Glomerular visceral epithelial cell (primary cell): ENCODE measurements around the gene ELFN2.

Experiments used
- DNase-seq: peaks from one replicate; pipeline ENCODE4 v3.0.0-alpha.2; 2016; ENCODE audit errors: extremely low spot score

Gene ELFN2

GRCh38 chr22:37386441-37386840 is 40.8 kb downstream of the ELFN2 start:
- no peak for DNase-seq

DNA sequence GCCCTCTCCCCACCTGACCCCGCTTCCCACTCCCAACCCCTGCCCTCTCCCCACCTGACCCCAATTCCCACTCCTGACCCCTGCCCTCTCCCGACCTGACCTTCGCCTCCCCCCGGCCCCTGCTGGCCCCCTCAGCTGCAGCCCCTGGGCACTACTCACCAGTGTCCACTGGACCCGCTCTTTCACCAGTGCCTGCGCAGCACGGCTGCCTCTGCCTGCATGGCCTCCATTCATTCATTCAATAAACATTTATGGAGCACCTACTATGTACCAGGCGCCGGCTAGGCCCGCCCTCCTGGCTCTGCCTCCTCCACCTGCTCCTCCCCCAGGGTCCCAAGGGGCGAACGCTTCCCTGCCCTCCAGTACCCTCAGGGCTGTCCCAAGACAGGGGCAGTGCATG is 42.6 kb downstream of the ELFN2 start:
- DNase-seq = no peak

DNA sequence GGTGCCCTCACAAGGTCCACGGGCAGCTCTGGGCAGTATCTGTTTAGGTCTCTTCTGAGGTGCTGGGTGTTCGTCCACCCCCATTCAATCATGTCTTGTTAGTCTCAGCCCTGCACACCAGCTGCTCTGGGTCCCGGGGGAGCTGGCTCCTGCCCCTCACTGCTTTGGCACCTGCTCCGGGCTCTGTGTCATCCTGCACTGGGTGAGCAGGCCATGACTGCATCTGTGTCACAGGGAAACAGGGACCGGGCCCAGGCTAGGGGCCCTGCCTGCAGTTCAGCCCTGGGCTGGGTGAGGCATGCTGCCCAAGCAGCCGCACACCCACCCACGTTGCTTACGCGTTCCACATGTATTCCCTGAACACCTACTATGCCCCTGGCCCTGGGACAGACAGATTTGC is 43.9 kb downstream of the ELFN2 start:
- DNase-seq = no peak

DNA sequence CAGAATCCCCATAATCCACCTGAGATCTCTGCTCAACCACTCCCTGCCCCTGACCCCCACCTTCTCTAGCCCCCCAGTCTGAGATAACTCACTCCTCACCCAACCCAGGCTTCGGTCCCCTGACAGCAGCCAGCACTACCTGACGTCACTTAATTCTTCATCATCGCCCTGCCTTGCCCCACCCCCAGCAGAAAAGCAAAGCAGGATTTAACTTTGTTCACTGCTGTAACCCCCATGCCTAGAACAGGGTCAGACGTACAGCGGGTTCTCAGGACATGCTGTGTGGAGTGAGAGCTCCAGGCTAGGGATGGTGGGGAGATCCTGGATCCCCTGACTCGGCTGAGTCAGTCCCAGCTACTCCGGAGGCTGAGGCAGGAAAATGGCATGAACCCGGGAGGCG is 45.8 kb downstream of the ELFN2 start:
- no peak for DNase-seq

GRCh38 chr22:37379722-37380121 is 47.6 kb downstream of the ELFN2 start:
- DNase-seq = peak; percentile 56

DNA sequence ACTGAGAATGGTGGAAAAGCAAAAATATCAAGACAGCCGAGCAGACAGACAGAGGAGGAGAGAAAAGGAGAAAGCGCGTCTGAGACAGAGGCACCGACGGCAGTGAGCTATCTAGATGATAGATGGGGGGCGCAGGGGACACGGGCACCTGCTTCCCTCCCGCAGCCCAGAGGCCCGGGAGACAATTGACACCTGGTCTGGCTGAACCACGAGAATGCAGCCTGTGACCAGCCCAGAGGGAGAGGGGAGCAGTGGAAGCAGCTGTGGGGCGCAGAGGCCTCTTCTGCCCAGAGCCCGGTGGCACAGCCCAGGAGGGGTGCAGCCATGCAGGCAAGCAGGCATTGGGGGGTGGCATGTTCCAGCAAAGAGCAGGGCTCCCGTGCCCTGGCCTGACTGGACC is 48.2 kb downstream of the ELFN2 start:
- DNase-seq = peak; percentile 44

- peak; percentile 50 for DNase-seq
Measured at GRCh38 chr22:37378642-37379058, 48.6 kb downstream of the ELFN2 start.

GRCh38 chr22:37377927-37378326 is 49.4 kb downstream of the ELFN2 start:
- no peak for DNase-seq

GRCh38 chr22:37377138-37377537 is 50.1 kb downstream of the ELFN2 start:
- DNase-seq = no peak

GRCh38 chr22:37376643-37377042 is 50.6 kb downstream of the ELFN2 start:
- DNase-seq = no peak

GRCh38 chr22:37375801-37376200 is 51.5 kb downstream of the ELFN2 start:
- no peak for DNase-seq

GRCh38 chr22:37374571-37374970 is 52.7 kb downstream of the ELFN2 start:
- DNase-seq = no peak

GRCh38 chr22:37373451-37373850 is 53.8 kb downstream of the ELFN2 start:
- no peak for DNase-seq

GRCh38 chr22:37371911-37372310 is 55.4 kb downstream of the ELFN2 start:
- DNase-seq = no peak

GRCh38 chr22:37371491-37371890 is 55.8 kb downstream of the ELFN2 start:
- DNase-seq = no peak

GRCh38 chr22:37370306-37370979 is 56.8 kb downstream of the ELFN2 start:
- no peak for DNase-seq

GRCh38 chr22:37369483-37369882 is 57.8 kb downstream of the ELFN2 start:
- no peak for DNase-seq

- DNase-seq = no peak
Measured at GRCh38 chr22:37368058-37368457, 59.2 kb downstream of the ELFN2 start.

GRCh38 chr22:37366601-37367000 is 60.7 kb downstream of the ELFN2 start:
- no peak for DNase-seq

DNA sequence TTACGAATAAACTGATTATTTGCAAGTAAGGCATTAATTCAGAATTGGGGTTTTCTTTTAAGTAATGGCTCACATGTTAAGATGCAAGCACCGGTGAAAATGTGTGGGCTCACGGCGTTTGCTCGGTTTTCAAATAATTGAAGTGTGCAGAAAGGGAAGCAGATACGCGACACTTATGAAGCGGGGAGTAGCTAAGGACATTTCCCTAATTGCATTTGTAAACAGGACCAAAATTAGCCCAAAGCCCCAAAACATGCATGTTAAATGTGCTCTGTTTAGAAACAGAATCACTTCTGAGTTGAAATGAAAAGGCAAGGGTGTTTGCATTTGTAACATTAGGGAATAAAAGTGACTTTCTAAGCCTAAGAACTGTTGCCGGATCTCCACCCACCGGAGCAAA is 61.3 kb downstream of the ELFN2 start:
- DNase-seq = no peak

DNA sequence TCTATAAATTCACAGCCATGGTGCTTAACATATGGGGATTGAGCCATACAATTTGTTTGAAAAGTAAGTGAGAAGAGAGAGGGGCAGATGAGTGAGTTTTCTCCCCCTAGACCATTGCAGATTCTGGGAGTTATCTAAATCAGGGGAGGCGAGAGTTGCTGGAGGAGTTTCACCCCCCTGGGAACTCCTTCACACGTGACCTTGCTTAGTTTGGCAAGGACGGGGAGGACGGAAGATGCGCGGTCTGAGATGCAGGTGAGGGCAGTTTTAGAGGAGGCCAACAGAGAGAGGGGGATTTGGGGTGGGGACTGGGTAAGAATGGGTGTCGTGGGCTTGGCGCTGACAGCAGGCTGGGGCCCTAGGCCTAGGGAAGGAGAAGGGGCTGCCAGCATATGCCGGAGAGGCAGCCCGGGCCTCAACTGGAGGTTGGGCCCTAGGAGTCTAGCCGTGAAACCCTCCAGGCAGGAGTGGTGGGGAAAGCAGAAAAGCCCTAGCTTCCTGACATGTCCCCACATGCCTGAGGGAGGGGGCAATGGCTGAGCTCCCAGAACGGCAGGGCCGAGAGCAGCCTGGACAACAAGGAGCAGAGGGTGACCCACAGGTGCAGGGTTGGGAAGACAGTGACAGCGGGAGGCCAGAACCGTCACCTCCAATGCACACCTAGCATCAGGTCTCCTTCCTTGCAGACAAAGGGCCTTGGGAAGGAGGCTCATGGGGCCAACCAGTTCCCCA is 63.9 kb downstream of the ELFN2 start:
- DNase-seq = no peak

GRCh38 chr22:37362621-37363020 is 64.7 kb downstream of the ELFN2 start:
- no peak for DNase-seq

DNA sequence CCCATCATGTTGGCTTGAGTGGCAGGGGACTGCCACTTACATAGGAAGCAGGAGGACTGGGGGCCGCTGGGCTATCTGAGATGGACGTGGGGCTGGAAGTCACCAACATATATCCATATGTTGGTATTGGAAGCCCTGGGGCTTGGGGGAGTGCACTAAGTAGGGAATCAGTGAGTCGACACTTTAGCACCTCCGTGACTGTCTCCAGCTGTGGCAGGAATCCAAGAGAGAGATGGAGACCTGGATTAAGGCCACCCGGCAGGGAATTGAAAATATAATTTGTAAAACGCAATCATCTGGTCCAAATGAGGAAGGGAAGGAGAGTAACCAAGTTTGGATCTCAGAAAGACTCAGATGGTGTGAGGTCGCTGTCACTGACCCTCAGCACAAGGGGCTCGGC is 68.4 kb downstream of the ELFN2 start:
- DNase-seq = no peak

GRCh38 chr22:37358386-37358785 is 68.9 kb downstream of the ELFN2 start:
- no peak for DNase-seq
